Measurements from ENCODE around the gene ZNF423.
"Not testable (repeated sequence)": the region's sequence is repeated elsewhere in the genome, so short reads cannot be mapped to it uniquely, and the experiment has no call there.

Gene ZNF423

GRCh38 chr16:49855822-49856671 lies at the start of gene ZNF423:
TSS of gene ZNF423 (minus strand) at chr16:49856112. CDS start at chr16:49855774, 338 bp downstream.
- DNase-seq = peak in 1 of 56 donors; percentile 29

- no peak for DNase-seq
Observed at GRCh38 chr16:49904348-49905062, 48.6 kb upstream of the ZNF423 start.

GRCh38 chr16:49902908-49903307 lies 47.0 kb upstream of the ZNF423 start:
- no peak for DNase-seq

DNA sequence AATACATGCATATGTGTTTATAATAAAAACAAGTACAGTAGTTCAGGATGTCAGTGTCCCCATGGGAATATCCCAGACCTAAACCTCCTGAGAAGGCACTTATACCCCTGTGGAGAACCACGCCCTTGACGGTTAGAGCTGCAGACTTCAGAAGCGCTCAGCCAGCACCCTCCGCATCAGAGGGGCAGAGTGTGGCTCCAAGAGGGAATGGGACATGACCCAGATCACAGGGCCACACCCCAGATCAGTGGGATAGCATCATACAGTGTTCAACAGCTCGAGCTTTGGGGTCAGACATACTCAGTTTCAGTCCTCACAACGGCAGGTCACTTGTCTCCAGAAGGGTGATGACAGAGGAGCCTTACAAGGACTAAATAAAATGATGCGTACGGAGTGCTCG lies 45.8 kb upstream of the ZNF423 start:
- no peak for DNase-seq

DNA sequence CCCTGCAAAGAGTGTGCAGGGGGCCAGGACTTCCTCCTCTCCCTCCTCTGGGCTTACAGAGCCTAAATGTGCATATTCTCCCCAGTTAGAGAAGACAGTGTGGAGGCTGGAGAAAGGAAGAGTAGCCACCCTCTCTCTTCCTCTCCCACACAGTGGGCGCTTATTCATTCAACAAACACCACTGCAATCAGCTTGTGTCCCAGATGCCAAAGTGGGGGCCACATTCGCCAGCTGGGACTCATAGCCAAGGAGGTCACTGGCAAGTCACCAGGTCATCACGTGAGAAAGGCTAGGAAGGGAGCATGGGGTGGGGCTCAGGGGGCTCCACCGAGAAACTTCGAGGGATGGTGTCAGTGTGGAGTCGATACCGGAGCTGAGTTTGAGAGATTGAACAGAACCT lies 45.0 kb upstream of the ZNF423 start:
- DNase-seq = no peak

- no peak for DNase-seq
Observed at GRCh38 chr16:49899991-49900695, 44.2 kb upstream of the ZNF423 start.

GRCh38 chr16:49896447-49896964 lies 40.6 kb upstream of the ZNF423 start:
- no peak for DNase-seq

- DNase-seq = no peak
Observed at GRCh38 chr16:49890876-49891275, 35.0 kb upstream of the ZNF423 start.

- no peak for DNase-seq
Observed at GRCh38 chr16:49889725-49890397, 33.9 kb upstream of the ZNF423 start.

DNA sequence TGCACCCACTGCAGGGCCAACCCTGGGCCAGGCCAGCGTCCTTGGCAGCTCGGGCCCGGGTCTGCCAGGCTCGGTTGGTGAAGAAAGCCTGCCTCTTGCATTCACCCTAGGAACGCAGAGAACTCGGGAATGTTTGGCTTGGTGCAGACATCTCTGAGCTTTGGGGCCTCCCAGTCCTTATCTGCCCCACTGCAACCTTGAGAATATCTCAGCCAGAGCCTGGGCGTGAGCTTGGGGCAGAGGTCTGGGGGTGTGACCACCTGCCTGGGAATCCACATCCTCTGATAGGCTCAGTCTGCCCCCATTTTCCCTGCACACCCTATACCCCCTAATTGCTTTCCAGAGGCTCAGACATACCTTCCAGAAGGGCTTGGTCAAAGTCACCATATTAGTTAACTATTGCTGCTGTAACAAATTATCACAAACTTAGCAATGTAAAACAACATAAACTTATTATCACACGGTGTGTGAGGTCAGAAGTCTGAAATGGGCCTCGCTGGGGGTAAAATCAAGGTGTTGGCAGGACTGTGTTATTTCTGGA lies 30.7 kb upstream of the ZNF423 start:
- DNase-seq = no peak

DNA sequence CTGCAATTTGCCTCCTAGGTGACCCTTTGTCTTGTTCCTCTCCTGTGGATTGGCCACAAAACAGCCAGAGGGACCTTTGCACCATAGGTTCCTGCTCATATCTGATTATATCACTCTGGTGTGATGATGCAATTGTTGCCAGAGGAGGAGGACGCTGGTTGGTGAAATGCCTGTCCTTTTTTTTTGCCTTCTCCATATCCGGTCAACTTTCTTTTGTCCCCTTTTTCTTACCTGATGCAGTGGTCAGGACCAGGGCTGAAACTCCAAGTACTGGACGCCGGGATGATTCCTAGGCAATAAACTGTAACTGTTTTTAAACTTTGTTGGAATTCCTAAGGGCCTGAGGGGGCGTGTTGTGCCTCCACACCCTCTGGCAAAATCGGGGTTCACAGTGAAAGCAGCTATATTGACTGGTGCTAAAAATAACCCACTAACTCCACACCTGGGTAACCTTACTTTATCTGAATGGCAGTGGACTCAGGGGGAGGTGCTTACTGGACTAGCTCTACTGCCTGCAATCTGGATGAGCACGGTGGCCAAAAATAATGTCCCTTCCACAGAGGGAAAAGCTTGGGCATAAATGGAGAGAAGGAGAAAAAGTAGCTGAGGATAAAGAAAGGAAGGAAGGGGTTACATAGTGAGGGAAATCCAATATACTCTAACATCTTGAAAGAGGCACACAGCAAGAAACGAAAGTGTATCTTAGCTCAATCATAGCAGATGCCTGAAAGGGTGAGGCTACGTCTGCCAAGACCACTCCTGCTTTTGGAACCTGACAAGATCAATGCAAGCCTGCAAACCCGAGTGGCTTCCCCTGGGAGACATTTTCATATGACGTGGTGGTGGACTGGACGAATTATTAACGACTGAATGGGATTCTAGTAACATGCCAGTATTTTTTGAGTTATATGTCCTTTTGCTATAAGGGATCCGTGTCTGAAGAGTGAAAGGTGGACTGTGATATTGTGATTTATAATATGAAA lies 28.4 kb upstream of the ZNF423 start:
- no peak for DNase-seq

GRCh38 chr16:49883076-49884014 lies 27.4 kb upstream of the ZNF423 start:
- DNase-seq = no peak

GRCh38 chr16:49881890-49882289 lies 26.0 kb upstream of the ZNF423 start:
- DNase-seq = no peak

GRCh38 chr16:49878540-49878939 lies 22.6 kb upstream of the ZNF423 start:
- not testable (repeated sequence) for DNase-seq

GRCh38 chr16:49876716-49877129 lies 20.8 kb upstream of the ZNF423 start:
- peak in 8 of 56 donors; percentile 1 to 40 (median 8) for DNase-seq

DNA sequence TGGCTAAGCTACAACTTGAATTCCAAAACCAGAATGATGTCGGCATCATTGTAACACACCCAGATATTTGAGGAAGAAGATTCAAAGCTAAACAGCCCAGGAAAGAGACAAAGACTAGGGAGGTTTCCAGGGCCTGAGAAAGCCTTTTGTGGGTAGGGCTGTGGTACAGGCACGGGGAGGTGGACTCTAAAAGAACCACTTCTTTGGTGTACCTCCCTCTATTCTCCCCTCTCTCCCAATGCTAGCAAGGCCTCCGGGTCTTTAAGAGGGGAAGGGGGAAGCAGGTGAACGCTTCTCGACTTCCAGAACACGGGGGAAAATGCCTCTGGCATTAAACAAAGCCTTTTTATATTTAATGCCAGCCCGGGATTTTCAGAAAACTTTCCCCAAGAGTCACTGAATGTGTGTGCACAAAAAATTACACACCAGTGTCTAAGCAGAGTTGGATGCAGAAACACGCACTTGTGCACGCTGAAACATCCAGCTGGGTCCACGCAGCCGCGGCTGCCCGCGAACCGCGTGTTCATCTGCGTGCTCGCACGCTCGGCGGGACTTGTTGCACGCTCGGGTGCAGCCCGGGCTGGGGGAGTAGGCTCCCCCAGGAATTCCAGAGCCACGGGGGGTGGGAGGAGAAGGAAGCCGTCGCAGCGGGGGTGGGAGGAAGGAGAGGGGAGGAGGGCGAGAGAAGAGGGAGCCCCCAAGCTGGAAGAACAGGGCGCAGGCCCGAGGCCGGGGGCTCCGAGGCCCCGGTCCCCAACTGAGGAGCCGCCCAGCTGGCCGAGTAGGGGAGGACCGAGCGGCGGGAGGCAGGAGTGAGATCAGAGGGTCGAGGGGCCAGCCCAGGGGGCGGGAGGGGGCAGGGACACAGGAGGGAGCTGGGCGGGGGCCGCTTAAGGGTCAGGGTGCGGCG lies 20.1 kb upstream of the ZNF423 start:
- DNase-seq = peak in 1 of 56 donors; percentile 27

GRCh38 chr16:49874613-49875237 lies 18.8 kb upstream of the ZNF423 start:
- DNase-seq = no peak

Data from nucleus accumbens (tissue), 56 donors.